ENCODE data around the gene CACUL1. TPM values are rescaled to one million over a fixed set of nuclear protein-coding genes. Genes with fewer than 3 reads are reported as not detected.

Gene CACUL1
- total RNA-seq, 6 experiments from 2014 or later: 15.5 to 26.4 (median 17.8) TPM

GRCh38 chr10:118710487-118710886 is 44.3 kb downstream of the CACUL1 start:
- 92% methylated on average over 1 of the region's 1 CpG for whole genome bisulfite sequencing (ENCODE audit: insufficient coverage, low coverage, low lambda C conversion rate, missing lambda C conversion rate)
- Histone ChIP-seq H3K36me3 (peaks cover 0 to 5% (median 0%) of the 10 kb centered on the region in 4 donors), H3K4me3 (no peak overlapping the region), H3K9me3 (no peaks in the 10 kb centered on the region), H3K27ac (no peak overlapping the region), H3K27me3 (no peaks in the 10 kb centered on the region), H3K4me1 (no peaks in the 10 kb centered on the region)
- intact Hi-C loops (cut with DNase I): loop anchor here in 1 of 2 donors (10.0 kb wide), 1 partner anchor 136 kb away; no protein-coding TSS in a partner anchor
- ATAC-seq: no peak
- no peak for TF ChIP-seq POLR2A (IDR thresholded peaks at IDR 0.05)
- no peak for TF ChIP-seq CTCF (IDR thresholded peaks at IDR 0.05)
- no peak for DNase-seq

DNA sequence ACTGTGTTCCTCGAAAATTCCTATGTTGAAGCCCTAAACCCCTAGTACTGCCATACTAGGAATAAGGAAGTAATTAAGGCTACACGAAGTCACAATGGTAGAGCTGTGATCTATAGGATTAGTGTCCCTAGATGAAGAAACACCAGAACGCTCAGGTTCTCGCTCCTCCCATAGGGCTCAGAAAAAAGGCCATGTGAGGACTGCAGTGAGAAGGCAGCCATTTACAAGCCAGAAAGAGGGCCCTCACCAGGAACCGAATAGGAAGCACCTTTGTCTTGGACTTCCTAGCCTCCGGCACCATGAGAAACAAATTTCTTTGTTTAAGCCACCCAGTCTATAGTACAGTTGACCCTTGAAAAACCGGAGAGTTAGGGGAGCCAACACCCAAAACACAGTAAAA is 46.2 kb downstream of the CACUL1 start:
- no peaks in the 10 kb centered on the region for H3K4me1 ChIP-seq
- no peak for ATAC-seq
- 96% methylated on average over 4 of the region's 7 CpGs for WGBS (ENCODE audit: insufficient coverage, low coverage, low lambda C conversion rate, missing lambda C conversion rate)

DNA sequence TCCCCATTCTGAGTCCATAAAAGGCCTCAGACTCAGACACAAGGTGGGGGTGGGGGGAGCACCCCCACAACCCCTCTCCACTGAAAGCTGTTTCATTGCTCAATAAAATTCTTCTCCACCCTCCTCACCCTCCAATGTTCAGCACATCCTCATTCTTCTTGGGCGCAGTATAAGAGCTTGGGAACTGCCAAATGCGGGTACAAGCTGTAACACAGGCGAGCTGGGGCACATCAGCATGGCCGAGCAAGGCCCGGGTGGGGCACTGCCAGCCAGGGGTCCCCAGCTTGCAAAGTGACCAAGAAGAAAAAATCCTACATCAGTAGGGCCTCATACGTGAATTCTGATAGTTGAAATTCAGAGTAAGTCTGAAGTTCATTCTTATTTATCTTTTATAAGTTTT is 50.1 kb downstream of the CACUL1 start:
- no peaks in the 10 kb centered on the region for H3K27me3 ChIP-seq
- WGBS (ENCODE audit: insufficient coverage, low coverage, low lambda C conversion rate, missing lambda C conversion rate): 96% methylated on average over 6 of the region's 6 CpGs
- H3K4me1 ChIP-seq: no peaks in the 10 kb centered on the region
- ATAC-seq: no peak
- intact Hi-C loops (cut with DNase I): no loop called here
- H3K27ac ChIP-seq: no peak overlapping the region
- no peak for TF ChIP-seq CTCF (IDR thresholded peaks at IDR 0.05)
- no peak for TF ChIP-seq POLR2A (IDR thresholded peaks at IDR 0.05)
- peaks cover 0 to 5% (median 0%) of the 10 kb centered on the region in 4 donors for H3K36me3 ChIP-seq
- H3K9me3 ChIP-seq: no peaks in the 10 kb centered on the region
- no peak overlapping the region for H3K4me3 ChIP-seq
- no peak for DNase-seq

More for the DNA sequence above, 46.2 kb downstream of the CACUL1 start:
- H3K4me3 ChIP-seq: no peak overlapping the region
- DNase-seq: no peak
- no peaks in the 10 kb centered on the region for H3K27me3 ChIP-seq
- H3K27ac ChIP-seq: no peak overlapping the region
- no peak for TF ChIP-seq CTCF (IDR thresholded peaks at IDR 0.05)
- TF ChIP-seq POLR2A (IDR thresholded peaks at IDR 0.05): no peak
- peaks cover 0 to 5% (median 0%) of the 10 kb centered on the region in 4 donors for H3K36me3 ChIP-seq
- no peaks in the 10 kb centered on the region for H3K9me3 ChIP-seq
- intact Hi-C loops (cut with DNase I): no loop called here

DNA sequence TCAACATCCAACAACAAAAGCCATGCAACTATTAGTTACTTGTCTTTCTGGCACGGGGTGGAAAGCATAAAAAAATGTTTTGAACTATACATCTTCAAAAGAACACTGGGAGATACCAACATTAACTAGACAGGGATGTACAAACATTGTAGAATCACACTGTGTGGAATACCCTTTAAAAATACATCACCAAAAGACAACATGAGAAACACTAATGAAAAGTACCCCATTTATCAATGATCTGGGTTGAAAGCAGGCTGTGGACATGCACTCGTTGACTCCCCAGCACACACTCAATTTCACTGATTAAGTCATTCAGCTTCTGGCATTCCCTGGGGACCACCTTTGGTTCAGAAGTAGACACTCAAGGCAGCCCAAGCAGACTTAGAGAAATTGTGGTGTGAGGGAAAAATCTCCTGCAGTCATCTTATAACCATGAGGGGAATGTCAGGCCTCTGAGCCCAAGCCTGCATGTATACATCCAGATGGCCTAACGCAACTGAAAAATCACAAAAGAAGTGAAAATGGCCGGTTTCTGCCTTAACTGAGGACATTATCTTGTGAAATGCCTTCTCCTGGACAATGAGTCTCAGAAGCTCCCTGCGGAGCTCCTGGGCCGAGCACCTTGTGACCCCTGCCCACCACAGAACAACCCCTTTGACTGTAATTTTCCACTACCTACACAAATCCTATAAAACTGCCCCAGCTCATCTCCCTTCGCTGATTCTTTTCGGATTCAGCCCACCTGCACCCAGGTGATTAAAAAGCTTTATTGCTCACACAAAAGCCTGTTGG is 53.0 kb downstream of the CACUL1 start:
- DNase-seq (no peak), ATAC-seq (no peak)
- H3K36me3 ChIP-seq: no peaks in the 10 kb centered on the region
- no peak overlapping the region for H3K4me3 ChIP-seq
- no peaks in the 10 kb centered on the region for H3K9me3 ChIP-seq
- no peaks in the 10 kb centered on the region for H3K4me1 ChIP-seq
- WGBS (ENCODE audit: insufficient coverage, low coverage, low lambda C conversion rate, missing lambda C conversion rate): 99% methylated on average over 7 of the region's 8 CpGs
- H3K27me3 ChIP-seq: no peaks in the 10 kb centered on the region
- H3K27ac ChIP-seq: no peak overlapping the region
- intact Hi-C loops (cut with DNase I): no loop called here
- TF ChIP-seq CTCF (IDR thresholded peaks at IDR 0.05): no peak
- TF ChIP-seq POLR2A (IDR thresholded peaks at IDR 0.05): no peak
